PC-9 (cell line): Measurements from ENCODE around the gene LBHD2.

Experiments used
- EZH2 ChIP-seq: fragments of 200-600 bp; sonication (generic); IDR thresholded peaks from 2 replicates; pipeline ENCODE4 v1.8.0; 2017; ENCODE audit warnings: antibody characterized with exemption, low read depth
- TF ChIP-seq, protein P1 (sequence below): fragments of 200-600 bp; sonication (generic); conservative IDR thresholded peaks from 2 replicates; pipeline ENCODE4 v1.6.1; 2017; ENCODE audit warnings: mixed run types, antibody characterized with exemption, mild to moderate bottlenecking, moderate library complexity

DNA sequence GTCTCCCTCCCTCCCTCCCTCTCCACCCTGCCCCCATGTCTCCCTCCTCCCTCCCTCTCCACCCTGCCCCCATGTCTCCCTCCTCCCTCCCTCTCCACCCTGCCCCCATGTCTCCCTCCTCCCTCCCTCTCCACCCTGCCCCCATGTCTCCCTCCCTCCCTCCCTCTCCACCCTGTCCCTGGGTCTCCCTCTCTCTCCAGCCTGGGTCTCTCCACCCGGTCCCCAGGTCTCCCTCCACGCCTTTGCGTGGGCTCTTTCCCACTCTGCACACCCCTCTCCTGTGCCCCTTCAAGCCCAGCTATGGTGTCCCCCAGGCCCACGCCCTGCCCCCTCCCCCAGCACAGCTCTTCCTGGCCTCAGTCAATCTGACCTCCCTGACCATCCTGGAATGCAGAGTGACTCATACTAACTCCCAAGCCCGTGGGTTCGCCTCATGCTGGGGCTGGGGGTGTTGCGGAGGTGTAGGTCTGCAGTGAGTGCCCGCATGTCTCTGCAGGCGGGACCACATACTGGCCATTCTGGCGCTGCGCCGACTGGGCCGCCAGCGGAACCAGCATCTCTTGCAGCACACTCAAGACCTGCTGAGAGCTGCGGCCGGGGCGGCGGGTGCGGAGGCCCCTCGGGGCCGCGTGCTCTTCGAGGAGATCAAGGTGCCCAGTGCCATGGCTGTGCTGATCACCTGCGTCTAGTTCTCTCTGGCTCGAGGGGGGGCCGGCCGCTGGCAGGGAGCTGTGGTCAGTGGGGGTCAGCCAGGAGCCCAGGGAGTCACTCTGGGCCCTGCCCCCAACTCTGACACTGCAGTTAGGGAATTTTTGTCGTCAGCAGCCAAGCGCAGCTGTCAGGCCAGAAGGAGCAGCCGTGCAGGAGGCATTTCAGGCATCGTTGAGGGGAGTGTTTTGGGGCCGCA is 25.8 kb downstream of the LBHD2 start:
- no peak for TF ChIP-seq EZH2
- TF ChIP-seq, protein P1, sequence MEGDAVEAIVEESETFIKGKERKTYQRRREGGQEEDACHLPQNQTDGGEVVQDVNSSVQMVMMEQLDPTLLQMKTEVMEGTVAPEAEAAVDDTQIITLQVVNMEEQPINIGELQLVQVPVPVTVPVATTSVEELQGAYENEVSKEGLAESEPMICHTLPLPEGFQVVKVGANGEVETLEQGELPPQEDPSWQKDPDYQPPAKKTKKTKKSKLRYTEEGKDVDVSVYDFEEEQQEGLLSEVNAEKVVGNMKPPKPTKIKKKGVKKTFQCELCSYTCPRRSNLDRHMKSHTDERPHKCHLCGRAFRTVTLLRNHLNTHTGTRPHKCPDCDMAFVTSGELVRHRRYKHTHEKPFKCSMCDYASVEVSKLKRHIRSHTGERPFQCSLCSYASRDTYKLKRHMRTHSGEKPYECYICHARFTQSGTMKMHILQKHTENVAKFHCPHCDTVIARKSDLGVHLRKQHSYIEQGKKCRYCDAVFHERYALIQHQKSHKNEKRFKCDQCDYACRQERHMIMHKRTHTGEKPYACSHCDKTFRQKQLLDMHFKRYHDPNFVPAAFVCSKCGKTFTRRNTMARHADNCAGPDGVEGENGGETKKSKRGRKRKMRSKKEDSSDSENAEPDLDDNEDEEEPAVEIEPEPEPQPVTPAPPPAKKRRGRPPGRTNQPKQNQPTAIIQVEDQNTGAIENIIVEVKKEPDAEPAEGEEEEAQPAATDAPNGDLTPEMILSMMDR: peak; percentile 26; the same call in 1 of the 2 replicates
